H9 (cell line): ENCODE measurements around the gene HOOK2. TPM values are rescaled to one million over a fixed set of nuclear protein-coding genes. Genes with fewer than 3 reads are reported as not detected.

Experiments
- DNase-seq: peaks from one replicate; pipeline ENCODE4 v3.0.0-alpha.2; 2017
- H2AFZ ChIP-seq: one replicate; pipeline ENCODE4 v1.6.1; 2013; ENCODE audit warnings: mild to moderate bottlenecking, low read length, control low read depth, moderate library complexity
- H2AK5ac ChIP-seq: 2 replicates; pipeline ENCODE4 v1.6.1; 2013; ENCODE audit warnings: low read length, control low read depth, mixed read lengths; ENCODE audit not compliant: insufficient read length
- H2BK120ac ChIP-seq: one replicate; pipeline ENCODE4 v1.6.1; 2013; ENCODE audit warnings: low read depth, mild to moderate bottlenecking, low read length, control low read depth, inconsistent platforms; ENCODE audit not compliant: poor library complexity, severe bottlenecking
- H2BK12ac ChIP-seq: 2 replicates; pipeline ENCODE4 v1.6.1; 2013; ENCODE audit warnings: low read length, control low read depth, mixed read lengths, low read depth; ENCODE audit not compliant: insufficient read length
- H2BK15ac ChIP-seq: 2 replicates; pipeline ENCODE4 v1.6.1; 2013; ENCODE audit warnings: low read depth, low read length, control low read depth
- H2BK20ac ChIP-seq: one replicate; pipeline ENCODE4 v1.6.1; 2013; ENCODE audit warnings: low read depth, mild to moderate bottlenecking, low read length, control low read depth, inconsistent platforms; ENCODE audit not compliant: poor library complexity, severe bottlenecking
- H2BK5ac ChIP-seq: 2 replicates; pipeline ENCODE4 v1.6.1; 2013; ENCODE audit warnings: low read length, control low read depth, mixed read lengths; ENCODE audit not compliant: insufficient read length
- H3K14ac ChIP-seq: 2 replicates; pipeline ENCODE4 v1.6.1; 2013; ENCODE audit warnings: low read length, control low read depth; ENCODE audit not compliant: insufficient read depth
- H3K18ac ChIP-seq: 2 replicates; pipeline ENCODE4 v1.6.1; 2013; ENCODE audit warnings: low read depth, mild to moderate bottlenecking, mixed read lengths, low read length, control low read depth; ENCODE audit not compliant: insufficient read length
- H3K23ac ChIP-seq: 2 replicates; pipeline ENCODE4 v1.6.1; 2013; ENCODE audit warnings: low read length, control low read depth, mixed read lengths, low read depth; ENCODE audit not compliant: insufficient read length
- H3K23me2 ChIP-seq: 2 replicates; pipeline ENCODE4 v1.6.1; 2013; ENCODE audit warnings: low read depth, mild to moderate bottlenecking, mixed read lengths, low read length, control low read depth; ENCODE audit not compliant: insufficient read length, poor library complexity, severe bottlenecking
- H3K27ac ChIP-seq: 2 replicates; pipeline ENCODE4 v1.5.1; 2013; ENCODE audit warnings: low read length, control low read depth, mixed read lengths, low read depth; ENCODE audit not compliant: insufficient read length
- H3K27me3 ChIP-seq: 2 replicates; pipeline ENCODE4 v1.6.1; 2013; ENCODE audit warnings: low read length, control low read depth, inconsistent platforms; ENCODE audit not compliant: insufficient read depth
- H3K4ac ChIP-seq: 2 replicates; pipeline ENCODE4 v1.6.1; 2013; ENCODE audit warnings: low read depth, mild to moderate bottlenecking, control low read depth, inconsistent platforms, low read length, moderate library complexity
- H3K4me1 ChIP-seq: 2 replicates; pipeline ENCODE4 v1.6.1; 2013; ENCODE audit warnings: low read length, control low read depth, inconsistent platforms; ENCODE audit not compliant: insufficient read depth
- H3K4me2 ChIP-seq: 2 replicates; pipeline ENCODE4 v1.6.1; 2013; ENCODE audit warnings: low read length, control low read depth, mixed read lengths; ENCODE audit not compliant: insufficient read length, insufficient read depth
- H3K56ac ChIP-seq: 2 replicates; pipeline ENCODE4 v1.6.1; 2013; ENCODE audit warnings: low read depth, mild to moderate bottlenecking, mixed read lengths, low read length, control low read depth; ENCODE audit not compliant: insufficient read length
- H3K79me1 ChIP-seq: 2 replicates; pipeline ENCODE4 v1.6.1; 2013; ENCODE audit warnings: low read depth, mild to moderate bottlenecking, moderate library complexity, low read length, control low read depth, inconsistent platforms; ENCODE audit not compliant: insufficient read depth, poor library complexity, severe bottlenecking
- H3K79me2 ChIP-seq: 2 replicates; pipeline ENCODE4 v1.6.1; 2013; ENCODE audit warnings: low read length, control low read depth, inconsistent platforms; ENCODE audit not compliant: insufficient read depth
- H3K9ac ChIP-seq: 2 replicates; pipeline ENCODE4 v1.6.1; 2013; ENCODE audit warnings: low read length, control low read depth, mixed read lengths; ENCODE audit not compliant: insufficient read length; ENCODE audit errors: extremely low read depth
- H3K9me3 ChIP-seq: one replicate; pipeline ENCODE4 v1.6.1; 2013; ENCODE audit warnings: low read depth, low read length, inconsistent platforms; ENCODE audit not compliant: control insufficient read depth
- H3T11ph ChIP-seq: one replicate; pipeline ENCODE4 v1.6.1; 2013; ENCODE audit warnings: mild to moderate bottlenecking, low read length, control low read depth, inconsistent platforms
- H4K20me1 ChIP-seq: one replicate; pipeline ENCODE4 v1.6.1; 2013; ENCODE audit not compliant: control insufficient read depth, insufficient read length, insufficient read depth
- H4K5ac ChIP-seq: 2 replicates; pipeline ENCODE4 v1.6.1; 2013; ENCODE audit warnings: low read depth, mild to moderate bottlenecking, mixed read lengths, low read length, control low read depth; ENCODE audit not compliant: insufficient read length
- H4K8ac ChIP-seq: replicated peaks from 2 replicates; pipeline ENCODE4 v1.6.1; 2013; ENCODE audit warnings: low read length, control low read depth, mixed read lengths, low read depth; ENCODE audit not compliant: insufficient read length
- H4K91ac ChIP-seq: 2 replicates; pipeline ENCODE4 v1.6.1; 2013; ENCODE audit warnings: low read depth, mild to moderate bottlenecking, moderate library complexity, mixed read lengths, low read length, control low read depth; ENCODE audit not compliant: insufficient read length
- H3K27ac Mint-ChIP-seq, 3 experiments: 2 replicates in 2 of 3; 3 replicates in 1 of 3; pipeline ENCODE4 v1.8.0; 2020 to 2021; ENCODE audit warnings: mixed read lengths in 3 of 3, mild to moderate bottlenecking in 1 of 3, moderate library complexity in 1 of 3
- H3K27me3 Mint-ChIP-seq: 2 replicates; pipeline ENCODE4 v1.8.0; 2021; ENCODE audit warnings: low read depth, mild to moderate bottlenecking, moderate library complexity, mixed read lengths
- H3K36me3 Mint-ChIP-seq, 3 experiments: 2 replicates in 2 of 3; 3 replicates in 1 of 3; pipeline ENCODE4 v1.8.0; 2020 to 2021; ENCODE audit warnings: low read depth in 3 of 3, mixed read lengths in 3 of 3; ENCODE audit not compliant: insufficient read depth in 1 of 3
- H3K4me1 Mint-ChIP-seq, 2 experiments: 2 replicates each; pipeline ENCODE4 v1.8.0; 2020; ENCODE audit warnings: mixed read lengths in 2 of 2
- H3K4me3 Mint-ChIP-seq, 2 experiments: 2 replicates in 1 of 2; 3 replicates in 1 of 2; pipeline ENCODE4 v1.8.0; 2020 to 2021; ENCODE audit warnings: mild to moderate bottlenecking in 2 of 2, mixed read lengths in 2 of 2, moderate library complexity in 1 of 2
- H3K9me3 Mint-ChIP-seq, 2 experiments: 2 replicates in 1 of 2; 3 replicates in 1 of 2; pipeline ENCODE4 v1.8.0; 2020; ENCODE audit warnings: mild to moderate bottlenecking in 2 of 2, mixed read lengths in 2 of 2, moderate library complexity in 1 of 2
- WGBS: extraction: QIAGEN DNeasy Blood & Tissue Kit; methylation state at CpG from one replicate; pipeline ENCODE4 v1.1.7; 2013; ENCODE audit warnings: missing lambda C conversion rate, low lambda C conversion rate, mixed read lengths; ENCODE audit not compliant: insufficient read length; ENCODE audit errors: extremely low coverage; 5-methylcytosine and 5-hydroxymethylcytosine counted together
- total RNA-seq: library from RNA; stranded (reverse); gene quantifications from 2 replicates; pipeline ENCODE4 v1.2.1, GENCODE V29; 2021
- TF ChIP-seq, protein P1 (sequence below): fragments of 200-600 bp; sonication (generic); conservative IDR thresholded peaks from 3 replicates; pipeline ENCODE4 v1.8.0; 2021; ENCODE audit warnings: antibody characterized with exemption, mild to moderate bottlenecking

The HOOK2 gene
- total RNA-seq, 1 experiment from 2014 or later, result 64.7 TPM

DNA sequence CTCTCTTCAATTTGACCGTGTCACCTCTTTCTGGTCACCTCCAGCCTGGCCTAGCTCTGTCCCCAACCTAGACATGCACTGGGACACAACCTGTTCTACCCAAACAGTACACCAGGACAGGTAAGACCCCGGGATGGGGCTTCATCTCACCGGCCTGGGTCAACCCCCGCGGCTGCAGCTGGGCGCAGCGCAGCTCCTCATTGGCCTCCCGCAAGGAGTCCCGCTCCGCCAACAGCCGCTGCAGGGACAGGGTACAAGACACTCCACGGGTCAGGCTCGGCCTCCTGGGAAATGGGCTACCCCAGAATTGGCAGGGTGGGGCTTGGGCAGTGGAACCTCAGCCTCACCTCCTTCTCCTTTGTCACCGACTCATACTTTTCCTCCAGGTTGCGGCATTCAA is 7.7 kb downstream of the HOOK2 start:
- Histone ChIP-seq H3K9ac (no peak overlapping the region), H3K18ac (no peak overlapping the region), H2BK5ac (no peak overlapping the region), H4K20me1 (no peaks in the 10 kb centered on the region), H3K23me2 (no peaks in the 10 kb centered on the region), H3T11ph (no peak overlapping the region), H3K14ac (no peak overlapping the region), H3K56ac (no peak overlapping the region), H3K79me1 (no peaks in the 10 kb centered on the region), H2BK120ac (no peak overlapping the region), H3K23ac (no peak overlapping the region), H3K4me1 (no peaks in the 10 kb centered on the region; the same call in 1 of the 2 replicates), H3K79me2 (no peaks in the 10 kb centered on the region), H3K4me2 (no peak overlapping the region), H2AFZ (no peak overlapping the region), H4K8ac (no peak overlapping the region), H2BK20ac (no peak overlapping the region), H3K4ac (no peak overlapping the region), H3K9me3 (no peaks in the 10 kb centered on the region), H4K91ac (no peak overlapping the region), H2BK12ac (no peak overlapping the region), H2AK5ac (no peak overlapping the region), H3K27ac (no peak overlapping the region), H4K5ac (no peak overlapping the region), H3K27me3 (no peaks in the 10 kb centered on the region), H2BK15ac (no peak overlapping the region)
- TF ChIP-seq, protein P1, sequence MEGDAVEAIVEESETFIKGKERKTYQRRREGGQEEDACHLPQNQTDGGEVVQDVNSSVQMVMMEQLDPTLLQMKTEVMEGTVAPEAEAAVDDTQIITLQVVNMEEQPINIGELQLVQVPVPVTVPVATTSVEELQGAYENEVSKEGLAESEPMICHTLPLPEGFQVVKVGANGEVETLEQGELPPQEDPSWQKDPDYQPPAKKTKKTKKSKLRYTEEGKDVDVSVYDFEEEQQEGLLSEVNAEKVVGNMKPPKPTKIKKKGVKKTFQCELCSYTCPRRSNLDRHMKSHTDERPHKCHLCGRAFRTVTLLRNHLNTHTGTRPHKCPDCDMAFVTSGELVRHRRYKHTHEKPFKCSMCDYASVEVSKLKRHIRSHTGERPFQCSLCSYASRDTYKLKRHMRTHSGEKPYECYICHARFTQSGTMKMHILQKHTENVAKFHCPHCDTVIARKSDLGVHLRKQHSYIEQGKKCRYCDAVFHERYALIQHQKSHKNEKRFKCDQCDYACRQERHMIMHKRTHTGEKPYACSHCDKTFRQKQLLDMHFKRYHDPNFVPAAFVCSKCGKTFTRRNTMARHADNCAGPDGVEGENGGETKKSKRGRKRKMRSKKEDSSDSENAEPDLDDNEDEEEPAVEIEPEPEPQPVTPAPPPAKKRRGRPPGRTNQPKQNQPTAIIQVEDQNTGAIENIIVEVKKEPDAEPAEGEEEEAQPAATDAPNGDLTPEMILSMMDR, result no peak
- peaks cover 34 to 57% (median 49%) of the 10 kb centered on the region in 3 experiments for H3K36me3 Mint-ChIP-seq
- H3K9me3 Mint-ChIP-seq, result no peaks in the 10 kb centered on the region
- no peaks in the 10 kb centered on the region for H3K27me3 Mint-ChIP-seq
- H3K4me3 Mint-ChIP-seq, result peak overlapping the region in 1 of 2 experiments; percentile 46; a peak in 1 of 5 replicates
- WGBS, result no CpG with 5 or more reads among the region's 15 CpGs
- no peak overlapping the region; a peak in 1 of 7 replicates for H3K27ac Mint-ChIP-seq
- H3K4me1 Mint-ChIP-seq, result peaks cover 13 to 21% of the 10 kb centered on the region in 2 experiments
- DNase-seq, result no peak
